NB4 (cell line): Measurements from ENCODE around the gene FBXO31.
A peak's percentile ranks its signal among the peaks of the same experiment; 100 is the strongest.
"Not testable (repeated sequence)": the region's sequence is repeated elsewhere in the genome, so short reads cannot be mapped to it uniquely, and the experiment has no call there.

Source experiments
- DNase-seq: peaks from one replicate; pipeline ENCODE4 v3.0.0; 2010; ENCODE audit warnings: low read depth
- H3K4me3 ChIP-seq: one replicate; pipeline ENCODE4 v1.5.1; 2011; ENCODE audit warnings: mild to moderate bottlenecking, low read depth, low read length, moderate library complexity
- CTCF ChIP-seq: IDR thresholded peaks from one replicate; pipeline ENCODE4 v1.5.1; 2012; ENCODE audit warnings: low read depth, low read length
- MAX ChIP-seq: IDR thresholded peaks from 2 replicates; pipeline ENCODE4 v1.6.1; 2011; ENCODE audit warnings: low read depth, low read length
- MYC ChIP-seq: IDR thresholded peaks from 2 replicates; pipeline ENCODE4 v1.6.1; 2011; ENCODE audit warnings: low read depth, low read length
- POLR2A ChIP-seq: IDR thresholded peaks from 2 replicates; pipeline ENCODE4 v1.6.1; 2011; ENCODE audit warnings: mild to moderate bottlenecking; ENCODE audit not compliant: insufficient read length; ENCODE audit errors: extremely low read depth

Gene FBXO31

GRCh38 chr16:87380403-87380802, 3.2 kb downstream of the FBXO31 start:
- no peak for DNase-seq
- no peak for TF ChIP-seq MAX
- no peak for TF ChIP-seq POLR2A
- H3K4me3 ChIP-seq = no peak overlapping the region

- not testable (repeated sequence) for DNase-seq
These were observed 4.2 kb downstream of the FBXO31 start for GRCh38 chr16:87379312-87379752.

GRCh38 chr16:87376660-87377059, 6.9 kb downstream of the FBXO31 start:
- TF ChIP-seq MYC (no peak), POLR2A (no peak), CTCF (no peak), MAX (no peak)
- no peak for DNase-seq
- H3K4me3 ChIP-seq = no peak overlapping the region

More at GRCh38 chr16:87379312-87379752, 4.2 kb downstream of the FBXO31 start:
- H3K4me3 ChIP-seq = not testable (repeated sequence)

- TF ChIP-seq MAX = no peak
- no peak for TF ChIP-seq CTCF
- TF ChIP-seq MYC = no peak
- no peak for TF ChIP-seq POLR2A
- no peak overlapping the region for H3K4me3 ChIP-seq
- DNase-seq = peak; percentile 36
These were observed 8.0 kb downstream of the FBXO31 start for GRCh38 chr16:87375426-87376135.

GRCh38 chr16:87374313-87374712, 9.3 kb downstream of the FBXO31 start:
- H3K4me3 ChIP-seq = no peak overlapping the region
- DNase-seq = no peak
- TF ChIP-seq CTCF = no peak
- TF ChIP-seq MAX = no peak

GRCh38 chr16:87372305-87372704, 11.3 kb downstream of the FBXO31 start:
- no peak for TF ChIP-seq POLR2A
- TF ChIP-seq MYC = no peak
- no peak for TF ChIP-seq MAX
- TF ChIP-seq CTCF = no peak
- DNase-seq = no peak
- H3K4me3 ChIP-seq = no peak overlapping the region

- no peak overlapping the region for H3K4me3 ChIP-seq
- no peak for DNase-seq
- TF ChIP-seq CTCF (no peak), MYC (no peak), MAX (no peak), POLR2A (no peak)
These were observed 12.2 kb downstream of the FBXO31 start for GRCh38 chr16:87371261-87371866.
